Choroid plexus epithelial cell (primary cell): ENCODE data around the gene MFSD1.

ENCODE experiments used
- DNase-seq: peaks from one replicate; pipeline ENCODE4 v3.0.0-alpha.2; 2010; ENCODE audit warnings: low read depth
- H3K4me3 ChIP-seq: 2 replicates; pipeline ENCODE4 v1.5.1; 2011; ENCODE audit warnings: low read depth, mild to moderate bottlenecking, control low read depth, low read length, moderate library complexity
- CTCF ChIP-seq: conservative IDR thresholded peaks from 2 replicates; pipeline ENCODE4 v1.5.1; 2011; ENCODE audit warnings: low read depth, mild to moderate bottlenecking, control low read depth, inconsistent platforms, low read length, moderate library complexity

Gene MFSD1

GRCh38 chr3:158859362-158859761 lies 57.5 kb downstream of the MFSD1 start:
- TF ChIP-seq CTCF, result no peak
- no peak for DNase-seq

GRCh38 chr3:158863247-158863646 lies 61.4 kb downstream of the MFSD1 start:
- H3K4me3 ChIP-seq, result no peak overlapping the region
- TF ChIP-seq CTCF, result no peak

More at GRCh38 chr3:158859362-158859761, 57.5 kb downstream of the MFSD1 start:
- H3K4me3 ChIP-seq, result no peak overlapping the region

GRCh38 chr3:158864492-158864891 lies 62.6 kb downstream of the MFSD1 start:
- DNase-seq, result no peak
- no peak for TF ChIP-seq CTCF
- H3K4me3 ChIP-seq, result no peak overlapping the region

More at GRCh38 chr3:158863247-158863646, 61.4 kb downstream of the MFSD1 start:
- DNase-seq, result no peak

GRCh38 chr3:158875700-158876099 lies 73.8 kb downstream of the MFSD1 start:
- TF ChIP-seq CTCF, result no peak
- no peak for DNase-seq

More at GRCh38 chr3:158875700-158876099, 73.8 kb downstream of the MFSD1 start:
- H3K4me3 ChIP-seq, result no peak overlapping the region
